ENCODE measurements around the gene DPYD.

The DPYD gene

DNA sequence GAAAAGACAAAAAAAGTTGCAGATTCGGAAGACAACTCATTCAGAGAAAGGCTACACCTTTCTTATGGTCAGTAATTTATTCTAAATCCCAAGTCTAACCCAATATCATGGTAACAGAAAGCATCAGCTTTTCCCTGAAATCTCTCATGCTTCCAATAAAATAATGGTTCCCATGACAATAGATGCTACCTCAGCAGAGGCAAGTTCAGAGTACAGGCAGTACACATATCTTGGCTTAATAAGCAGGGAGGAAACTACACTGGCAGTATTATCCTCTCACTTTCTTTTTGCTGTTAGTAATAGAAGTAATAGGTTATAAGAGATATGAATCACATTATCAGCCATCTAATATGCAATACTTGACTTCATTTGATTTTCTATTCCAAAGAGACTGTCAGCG, 137.1 kb downstream of the DPYD start:
- no peak for DNase-seq

DNA sequence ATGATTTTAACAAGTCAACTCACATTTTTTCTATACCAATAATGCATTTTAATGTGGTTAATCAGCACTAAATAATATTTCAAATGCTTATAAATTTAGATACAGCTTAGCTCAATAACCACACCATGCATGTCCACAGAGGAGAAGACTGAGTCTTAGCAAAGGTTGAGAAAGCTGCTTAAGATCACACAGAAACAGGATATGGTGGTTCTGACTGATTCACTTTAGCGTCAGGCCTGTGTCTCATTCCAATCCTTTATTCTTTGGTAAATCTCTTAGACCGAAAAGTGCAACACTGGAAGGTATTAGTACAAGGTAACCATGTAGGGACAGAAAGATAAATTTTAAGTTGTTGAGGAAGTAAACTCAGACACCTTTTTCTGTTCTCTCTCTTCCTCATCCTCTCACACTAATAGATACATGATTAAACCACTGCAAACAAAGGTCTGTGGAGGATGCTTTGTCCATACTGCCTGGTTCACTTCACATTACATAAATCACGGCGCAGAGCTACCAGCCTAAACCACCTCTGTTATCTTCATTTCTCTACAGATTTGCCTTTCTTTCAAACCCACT, 139.0 kb downstream of the DPYD start:
- DNase-seq = no peak

DNA sequence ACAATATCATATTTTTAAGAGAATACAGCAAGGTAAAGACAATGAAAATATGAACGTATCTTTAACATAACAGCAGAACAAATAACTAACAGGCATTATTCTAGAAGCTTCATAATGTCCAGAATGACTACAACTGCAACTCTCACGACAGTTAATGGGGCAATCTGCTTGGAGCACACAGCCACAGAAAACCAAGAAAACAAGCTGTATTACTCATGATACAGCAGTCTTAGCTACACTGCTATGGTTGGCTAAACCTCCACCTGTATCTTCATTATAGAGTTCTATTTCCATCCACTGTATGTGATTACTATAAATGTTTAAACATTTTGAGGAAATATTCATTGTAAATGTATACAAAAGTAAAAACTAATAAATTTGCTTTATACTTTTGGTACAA, 139.9 kb downstream of the DPYD start:
- DNase-seq = no peak

DNA sequence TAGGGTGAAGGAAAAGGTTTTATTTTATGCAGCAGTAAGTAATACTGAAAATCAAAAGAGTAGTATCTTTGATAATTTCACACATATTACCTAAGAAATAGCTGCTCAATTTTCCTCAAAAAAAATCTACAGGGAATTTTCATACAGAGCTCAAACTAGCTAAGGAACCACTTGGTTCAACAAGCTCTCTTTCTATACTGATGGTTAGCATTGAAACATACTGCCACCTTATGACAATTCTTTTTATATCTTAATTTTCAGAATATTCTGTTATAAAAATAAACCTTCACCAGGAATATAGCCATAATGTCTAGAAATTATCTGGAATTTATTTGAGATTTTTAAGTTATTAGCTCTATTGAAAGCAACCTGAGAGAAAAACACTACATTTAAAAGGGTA, 142.1 kb downstream of the DPYD start:
- no peak for DNase-seq

DNA sequence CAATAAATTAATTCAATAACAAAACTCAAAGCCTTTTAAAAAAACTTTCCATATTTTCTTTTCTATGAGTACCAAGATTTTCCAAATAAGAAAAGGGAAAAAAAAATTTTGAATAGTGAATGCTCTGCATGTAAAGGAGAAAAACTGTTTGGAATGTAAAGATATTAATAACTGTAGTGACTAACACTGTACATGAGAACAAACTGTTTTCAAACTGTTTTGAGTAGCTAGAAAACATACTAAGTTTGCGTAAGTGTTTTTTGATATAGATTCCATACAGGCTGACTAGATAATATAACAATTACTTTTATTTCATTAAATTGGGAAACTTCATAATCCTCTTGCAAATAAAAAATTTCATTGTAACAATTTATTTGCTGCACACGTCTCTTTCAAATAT, 150.5 kb downstream of the DPYD start:
- DNase-seq = no peak

DNA sequence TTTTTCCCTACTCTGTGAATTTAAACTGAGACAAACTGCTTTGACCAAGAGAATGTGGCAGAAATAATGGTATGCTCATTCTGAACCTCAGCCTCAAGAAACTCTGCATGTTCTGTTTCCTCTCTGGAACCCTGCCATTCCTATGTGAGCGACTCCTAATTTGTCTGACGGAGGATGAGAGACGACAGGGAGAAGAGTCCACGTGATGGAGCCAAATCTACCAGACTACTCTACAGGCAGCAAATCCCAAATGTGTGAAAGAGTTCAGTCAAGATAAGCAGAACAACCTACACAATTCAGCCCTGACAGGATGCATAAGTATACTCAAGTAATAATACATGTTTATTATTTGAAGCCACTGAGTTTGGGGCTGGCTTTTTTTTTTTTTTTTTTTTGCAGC, 153.5 kb downstream of the DPYD start:
- no peak for DNase-seq

DNA sequence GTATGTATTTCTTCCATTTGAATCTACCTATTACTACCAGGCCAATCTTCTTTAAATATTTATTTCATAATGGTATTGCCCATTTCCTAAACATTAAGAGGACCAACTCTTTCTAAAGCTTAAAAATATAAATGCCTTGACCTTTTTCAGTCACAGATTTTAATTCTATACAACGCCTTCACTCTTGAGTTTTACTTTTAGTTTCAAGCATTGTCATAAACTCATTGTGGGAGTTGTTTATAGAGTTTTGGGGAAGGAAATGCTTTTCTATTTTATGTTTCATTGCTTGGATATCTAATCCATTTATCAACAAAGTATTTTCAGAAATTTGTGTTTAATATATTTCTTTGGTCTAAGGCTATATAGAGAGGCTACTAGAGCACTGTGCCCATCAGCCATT, 155.8 kb downstream of the DPYD start:
- DNase-seq = no peak

DNA sequence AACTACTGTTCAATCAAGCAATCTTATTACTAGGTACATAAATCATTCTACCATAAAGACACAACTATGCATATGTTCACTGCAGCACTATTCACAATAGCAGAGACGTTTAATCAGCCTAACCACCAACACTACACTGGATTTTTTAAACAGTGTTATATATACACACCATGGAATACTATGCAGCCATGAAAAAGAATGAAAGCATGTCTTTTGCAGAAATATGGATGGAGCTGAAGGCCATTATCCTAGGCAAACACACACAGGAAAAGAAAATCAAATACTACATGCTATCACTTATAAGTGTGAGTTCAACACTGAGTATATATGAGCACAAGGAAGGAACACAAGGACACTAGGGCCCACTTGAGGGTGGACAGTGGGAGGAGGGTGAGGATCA, 159.2 kb downstream of the DPYD start:
- no peak for DNase-seq

DNA sequence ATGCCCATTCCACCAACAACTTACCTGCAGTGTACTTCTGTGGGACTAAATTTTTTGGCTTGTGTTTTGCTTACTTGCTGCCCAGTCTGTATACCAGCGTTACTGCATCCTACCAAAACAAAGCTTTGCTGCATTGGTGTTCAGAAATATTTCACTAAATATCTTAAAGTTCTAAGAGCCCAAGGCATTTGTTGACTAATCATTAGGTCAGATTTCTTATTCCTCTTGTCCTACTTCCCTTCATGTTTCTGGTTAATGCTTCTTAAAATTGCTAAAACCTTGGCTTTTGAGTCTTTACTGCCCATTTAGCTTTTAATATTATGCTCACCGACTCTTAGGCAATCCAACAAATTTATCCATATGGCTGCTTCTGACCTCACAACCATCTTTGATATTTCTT, 161.8 kb downstream of the DPYD start:
- DNase-seq = no peak

DNA sequence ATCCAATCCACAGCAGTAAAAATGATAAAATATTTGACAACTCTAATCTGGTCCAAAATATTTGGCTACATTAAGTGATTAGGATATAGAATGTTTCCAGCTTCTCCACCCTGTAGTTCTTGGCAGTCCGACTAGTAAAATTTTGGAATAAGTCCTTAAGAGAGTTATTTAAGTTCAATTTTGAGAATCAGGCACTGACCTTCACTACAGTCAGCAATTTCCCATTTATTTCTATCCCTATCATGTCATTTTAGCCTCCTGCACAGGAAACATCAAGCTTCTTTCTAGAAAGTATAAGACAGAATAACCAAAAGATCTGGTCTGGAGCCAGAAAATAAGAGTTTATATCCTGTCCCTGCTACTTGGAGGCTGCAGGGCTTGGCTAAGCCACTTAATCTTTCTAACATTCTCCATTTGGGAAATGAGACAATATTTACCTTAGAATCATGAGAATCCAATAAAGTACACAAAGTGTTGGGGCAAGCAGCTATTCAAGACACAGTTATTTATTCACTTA, 162.2 kb downstream of the DPYD start:
- no peak for DNase-seq

DNA sequence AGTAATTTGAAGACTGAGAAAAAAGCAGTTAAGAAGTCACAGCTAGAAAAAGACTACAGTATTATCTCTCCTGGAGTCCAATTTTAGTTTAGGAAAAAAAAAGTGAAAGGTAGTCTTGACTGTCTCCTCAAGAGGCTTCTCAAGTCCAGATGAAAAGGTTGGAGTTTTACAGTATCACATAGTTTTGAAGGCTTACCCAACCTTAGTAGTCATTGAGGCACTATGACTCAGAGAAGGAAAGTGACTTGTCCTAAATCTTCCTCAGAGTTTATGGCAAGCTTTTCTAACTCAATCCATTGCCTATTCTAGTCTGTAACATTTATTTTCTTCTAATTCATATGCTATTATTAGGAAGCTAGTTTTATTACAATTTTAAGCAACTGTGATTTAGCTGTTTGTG, 174.9 kb downstream of the DPYD start:
- no peak for DNase-seq

DNA sequence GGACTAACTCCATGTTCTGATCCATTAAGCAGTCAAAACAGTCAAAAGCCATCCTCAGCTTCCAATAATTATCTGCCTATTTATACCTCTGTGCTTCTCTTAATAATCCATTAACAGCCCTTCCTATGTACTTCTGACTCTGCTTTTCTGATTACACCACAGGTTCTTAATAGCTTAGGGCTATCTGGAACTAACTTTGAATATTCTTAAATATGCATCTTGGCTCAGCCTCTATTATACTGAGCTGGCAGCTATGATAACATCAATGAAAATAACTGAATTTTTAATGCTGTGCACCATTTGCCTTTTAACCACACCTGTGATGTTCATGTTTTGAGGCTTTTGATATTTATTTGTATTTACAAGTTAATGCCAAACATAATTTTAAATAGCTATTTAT, 175.9 kb downstream of the DPYD start:
- DNase-seq = no peak

DNA sequence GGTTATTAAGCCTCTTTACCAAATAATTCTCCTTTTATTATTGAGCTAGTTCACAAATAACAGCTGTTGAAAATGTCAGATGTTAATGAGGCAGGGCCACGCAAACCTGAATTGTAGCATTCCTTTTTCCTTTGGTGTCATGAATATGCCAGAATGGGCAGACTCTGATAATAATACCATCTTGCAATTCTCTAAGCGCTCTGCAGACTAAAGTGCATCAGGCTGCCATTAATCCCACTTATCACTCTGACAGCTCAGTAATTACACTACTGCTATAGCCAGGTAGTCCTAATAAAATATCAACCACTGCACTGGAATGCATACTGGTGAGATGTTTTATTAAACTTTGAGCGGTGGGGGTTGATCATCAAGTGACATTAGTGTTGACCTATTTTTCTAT, 177.7 kb downstream of the DPYD start:
- DNase-seq = peak; percentile 18

DNA sequence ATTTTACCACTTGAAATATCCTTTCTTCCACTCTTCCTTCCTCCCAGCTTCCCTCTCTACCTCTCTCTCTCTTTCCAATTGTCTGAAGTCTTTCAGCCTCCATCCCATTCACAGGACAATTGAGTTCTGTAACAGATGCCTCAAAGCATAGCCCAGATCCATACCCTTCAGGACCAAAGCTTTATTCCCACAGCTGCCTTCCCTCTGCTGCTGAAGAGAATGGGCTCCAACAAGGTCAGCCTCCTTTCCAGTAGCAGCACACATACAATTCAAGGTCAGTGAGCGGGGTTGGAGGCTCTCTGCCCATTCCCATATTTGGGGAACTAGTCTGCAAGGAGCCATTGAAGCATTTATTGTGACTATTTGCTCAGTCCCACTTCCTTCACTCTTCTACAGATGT, 179.9 kb downstream of the DPYD start:
- DNase-seq = peak; percentile 21

DNA sequence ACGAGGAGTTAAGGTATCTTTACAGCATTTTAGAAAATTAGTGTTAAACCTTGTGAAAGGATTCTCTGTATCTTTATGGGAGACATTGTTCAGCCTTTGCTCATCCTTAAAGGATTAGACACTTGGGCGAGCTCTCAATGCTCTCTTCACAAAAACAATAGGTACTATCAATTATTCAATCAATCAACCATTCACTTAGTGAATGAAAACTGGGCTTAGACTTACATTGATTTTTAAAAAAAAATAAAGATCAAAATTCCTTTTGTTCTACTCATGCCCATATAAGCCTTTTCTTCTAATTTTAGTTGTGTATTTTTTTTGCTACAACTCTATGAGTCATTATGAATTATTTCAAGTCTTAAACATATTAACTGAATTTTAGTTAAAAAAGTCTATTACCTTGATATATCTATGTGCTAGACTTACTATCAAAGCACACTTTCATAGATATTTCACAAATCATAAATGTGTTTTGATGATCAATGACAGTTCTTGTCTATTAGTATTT, 181.2 kb downstream of the DPYD start:
- DNase-seq = no peak

DNA sequence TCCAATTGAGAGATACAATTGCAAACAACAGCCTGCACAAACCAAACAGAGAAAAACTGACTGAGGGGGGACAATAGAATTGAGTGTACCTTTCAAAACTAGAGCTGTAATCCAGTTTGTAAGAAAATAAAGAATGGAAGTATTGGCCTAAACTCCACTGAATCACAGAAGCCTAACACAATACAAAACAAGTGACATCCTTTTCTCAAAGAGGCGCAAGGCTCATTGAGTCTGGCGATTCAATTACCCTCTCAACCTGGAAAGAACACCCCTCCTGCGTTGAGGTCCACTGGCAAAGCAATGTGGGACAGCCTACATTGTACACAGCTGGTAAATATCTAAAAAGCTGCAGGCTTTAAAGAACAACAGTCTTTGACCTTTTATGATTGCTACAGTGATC, 182.6 kb downstream of the DPYD start:
- no peak for DNase-seq

DNA sequence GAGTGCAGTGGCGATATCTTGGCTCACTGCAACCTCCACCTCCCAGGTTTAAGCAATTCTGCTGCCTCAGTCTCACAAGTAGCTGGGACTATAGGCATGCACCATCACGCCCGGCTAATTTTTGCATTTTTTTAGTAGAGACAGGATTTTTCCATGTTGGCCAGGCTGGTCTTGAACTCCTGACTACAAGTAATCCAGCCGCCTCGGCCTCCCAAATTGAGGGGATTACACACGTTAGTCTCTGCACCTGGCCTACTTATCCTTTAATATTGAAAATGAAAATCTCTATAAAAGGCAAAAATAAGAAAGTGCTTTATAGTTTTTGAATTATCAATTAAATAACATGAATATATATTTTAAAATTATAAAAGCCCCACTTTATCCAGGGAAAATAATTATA, 190.6 kb downstream of the DPYD start:
- DNase-seq = no peak

DNA sequence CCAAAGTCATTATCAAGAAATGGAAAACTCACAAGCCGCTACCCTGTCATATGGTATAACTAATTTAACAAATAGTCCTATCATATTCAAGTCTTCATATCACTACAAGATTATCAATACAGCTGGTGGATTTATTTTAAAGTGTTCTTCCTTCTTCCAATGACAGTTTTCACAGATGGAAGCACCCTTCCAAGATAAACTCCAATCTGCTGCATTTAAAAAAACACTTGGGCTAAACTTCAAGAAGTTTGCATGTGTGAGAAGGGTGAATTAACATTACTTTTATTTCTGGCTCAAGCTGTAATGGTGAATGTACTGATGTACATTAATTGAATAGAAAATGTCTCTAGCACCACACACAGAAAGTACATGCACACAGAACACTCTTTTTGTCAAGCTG, 192.4 kb downstream of the DPYD start:
- DNase-seq = no peak

DNA sequence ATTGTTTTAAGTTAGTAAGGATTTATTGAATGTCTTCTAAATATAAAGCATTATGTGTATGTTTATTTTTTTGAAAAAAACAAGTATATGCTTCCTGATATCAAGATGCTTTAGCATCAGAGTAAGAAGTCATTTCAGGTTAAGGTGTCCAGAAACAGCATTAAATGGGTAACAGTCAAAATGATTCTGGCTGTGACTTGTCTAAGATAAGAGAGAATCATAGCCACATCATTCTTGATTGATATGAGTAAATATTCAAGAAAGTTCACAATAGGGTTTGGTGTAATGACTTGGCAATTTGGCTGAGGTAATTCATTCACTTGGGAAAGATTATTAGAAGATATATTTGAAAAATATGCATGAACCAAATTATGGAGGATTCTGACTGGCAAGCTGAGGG, 193.8 kb downstream of the DPYD start:
- no peak for DNase-seq

DNA sequence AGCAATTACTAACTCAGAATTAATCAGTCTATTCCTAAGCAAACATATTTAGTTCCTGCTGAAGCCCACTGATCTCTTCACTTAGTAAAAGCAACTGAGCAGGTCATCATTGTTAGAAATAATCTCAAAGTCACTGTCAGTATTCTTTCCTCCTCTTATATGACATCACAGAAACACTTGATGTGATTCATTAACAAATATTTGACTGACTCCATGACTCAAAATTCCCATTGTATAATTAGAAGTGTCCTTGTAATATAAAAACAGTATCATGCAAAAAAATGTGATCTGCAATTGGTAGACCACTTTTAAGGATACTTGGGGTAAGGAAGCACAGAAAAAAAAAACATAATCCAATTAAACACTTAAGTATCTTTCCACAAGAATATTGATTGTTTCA, 194.4 kb downstream of the DPYD start:
- DNase-seq = no peak

DNA sequence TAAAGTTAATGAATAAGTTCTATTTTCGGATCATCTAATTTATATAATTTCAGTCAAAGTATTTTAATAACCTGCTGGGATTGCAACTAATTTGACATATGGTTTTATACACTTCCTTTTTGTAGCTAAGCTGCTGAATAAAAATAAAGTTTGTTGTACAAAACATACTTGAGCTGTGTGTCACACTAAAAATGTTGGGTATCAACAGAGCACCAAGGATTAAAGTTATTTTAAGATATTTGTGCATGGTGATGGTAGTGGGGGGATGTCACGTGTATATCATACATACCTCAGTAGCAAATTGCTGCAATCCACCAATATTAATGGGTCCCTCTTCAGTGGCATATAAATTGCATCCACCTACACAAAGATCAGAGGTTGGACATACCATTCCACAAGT, 199.6 kb downstream of the DPYD start:
- DNase-seq = no peak

DNA sequence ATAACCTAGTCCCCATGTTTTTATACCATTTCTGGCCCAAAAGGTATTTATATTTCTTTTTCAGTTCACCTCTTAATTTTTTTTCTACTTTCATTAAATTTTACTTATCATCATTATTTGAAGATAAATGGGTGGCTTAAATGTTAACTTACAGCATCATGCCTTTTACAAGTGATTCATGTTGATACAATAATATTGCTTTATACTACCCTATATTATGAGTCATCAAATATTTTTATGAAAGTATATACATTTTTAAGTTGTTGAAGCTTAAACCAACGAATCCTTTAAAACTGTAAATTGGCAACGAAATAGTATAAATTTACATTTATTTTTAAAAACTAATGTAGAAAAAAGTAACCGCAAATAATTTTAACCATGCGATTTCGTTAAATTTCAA, 207.9 kb downstream of the DPYD start:
- DNase-seq = no peak

DNA sequence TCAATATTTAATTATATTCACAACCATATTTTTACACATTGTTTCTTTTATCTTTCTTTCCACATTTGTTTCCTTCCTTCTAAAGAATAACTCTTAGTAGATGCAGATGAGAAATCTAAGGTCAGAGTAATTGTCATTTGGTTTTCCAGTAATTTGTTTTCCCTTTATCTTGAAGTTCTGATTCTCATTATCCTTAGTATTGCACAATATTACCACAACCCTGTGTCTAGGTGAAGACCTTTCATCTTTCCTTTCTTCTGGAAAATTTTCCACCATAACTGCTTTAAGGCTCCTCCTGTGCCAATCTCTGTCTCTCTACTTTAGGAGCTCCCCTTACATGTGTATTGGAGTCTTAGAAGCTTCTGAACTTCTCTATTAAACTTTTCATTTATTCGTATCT, 209.0 kb downstream of the DPYD start:
- DNase-seq = no peak

DNA sequence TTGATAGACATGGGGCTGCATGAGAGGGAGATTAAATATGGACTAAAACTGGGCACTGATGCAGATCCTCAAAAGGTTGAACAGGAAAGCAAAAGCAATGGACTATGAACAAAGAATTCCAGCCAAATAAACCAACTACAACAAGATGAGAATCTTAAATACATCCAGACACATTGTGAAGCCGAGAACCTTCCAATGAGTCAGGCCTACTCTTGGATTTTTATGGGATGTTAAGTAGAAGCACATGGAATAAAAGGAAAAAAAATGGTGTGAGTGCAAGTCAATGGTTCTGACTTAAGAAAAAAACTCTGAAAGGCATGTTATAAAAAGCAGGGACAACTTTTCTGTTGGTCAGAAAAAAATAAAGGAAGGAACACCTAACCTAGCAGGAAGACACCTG, 227.2 kb downstream of the DPYD start:
- DNase-seq = no peak

DNA sequence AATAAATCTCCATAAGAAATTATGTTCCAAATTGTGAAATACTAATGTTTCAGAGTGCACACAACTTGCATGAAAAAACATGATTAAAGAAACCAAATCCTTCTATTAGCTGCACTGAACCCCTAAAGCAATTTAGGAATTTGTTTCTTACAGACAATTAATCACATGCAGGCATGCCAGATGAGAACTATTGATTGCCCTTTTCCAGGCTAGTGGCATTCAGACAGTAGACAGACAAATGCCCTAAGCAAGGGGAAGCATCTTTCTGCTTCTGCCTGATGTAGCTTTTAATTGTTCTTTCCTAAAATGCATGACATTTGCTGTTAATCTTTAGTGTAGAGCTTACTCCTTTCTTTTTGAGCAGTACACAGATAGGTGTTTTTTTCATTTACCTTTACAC, 229.5 kb downstream of the DPYD start:
- DNase-seq = peak; percentile 14

DNA sequence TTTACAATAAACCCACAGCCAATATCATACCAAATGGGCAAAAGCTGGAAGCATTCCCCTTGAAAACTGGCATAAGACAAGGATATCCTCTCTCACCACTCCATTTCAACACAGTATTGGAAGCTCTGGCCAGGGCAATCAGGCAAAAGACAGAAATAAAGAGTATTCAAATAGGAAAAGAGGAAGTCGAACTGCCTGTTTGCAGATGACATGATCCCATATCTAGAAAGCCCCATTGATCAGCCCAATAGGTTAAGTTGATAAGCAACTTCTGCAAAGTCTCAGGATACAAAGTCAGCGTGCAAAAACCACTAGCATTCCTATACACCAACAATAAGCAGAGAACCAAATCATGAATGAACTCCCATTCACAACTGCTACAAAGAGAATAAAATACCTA, 235.5 kb downstream of the DPYD start:
- DNase-seq = no peak

All from retina (tissue), 1 donor.